Esophagus muscularis mucosa (tissue), 4 donors: Measurements from ENCODE around the gene CARD9.

Experiments used
- CTCF ChIP-seq, 3 experiments: fragments of 200-600 bp in 2 of 3; fragments of 450-650 bp in 1 of 3; sonication (generic) in 2 of 3; IDR thresholded peaks; one replicate each; pipeline ENCODE4 v1.5.1; 2017 to 2019; ENCODE audit warnings: antibody characterized with exemption in 3 of 3, mild to moderate bottlenecking in 2 of 3, moderate library complexity in 1 of 3
- EP300 ChIP-seq: sonication (generic); formaldehyde crosslinking; IDR thresholded peaks from one replicate; pipeline ENCODE4 v1.6.1; 2017; ENCODE audit warnings: antibody characterized with exemption
- POLR2A ChIP-seq: fragments of 450-650 bp; IDR thresholded peaks from one replicate; pipeline ENCODE4 v1.6.1; 2017; ENCODE audit warnings: antibody characterized with exemption, moderate library complexity, mild to moderate bottlenecking, low read depth
- POLR2AphosphoS5 ChIP-seq, 2 donors: sonication (generic); formaldehyde crosslinking; IDR thresholded peaks; one replicate each; pipeline ENCODE4 v1.6.1; 2017; ENCODE audit warnings: antibody characterized with exemption in 2 of 2

GRCh38 chr9:136333486-136333885 lies 40.0 kb downstream of the CARD9 start:
- TF ChIP-seq CTCF (IDR thresholded peaks at IDR 0.05) (no peak), POLR2AphosphoS5 (IDR thresholded peaks at IDR 0.05) (no peak), POLR2A (no peak), EP300 (no peak)
